HG02759 (cell line): ENCODE results near the gene CYB561.

ENCODE experiments used
- ATAC-seq: cut with Tn5 transposase; IDR thresholded peaks from one replicate; pipeline ENCODE4 v1.9.1; 2021; ENCODE audit warnings: mild to moderate bottlenecking, moderate library complexity; ENCODE audit not compliant: unreplicated experiment

Gene CYB561, protein sequence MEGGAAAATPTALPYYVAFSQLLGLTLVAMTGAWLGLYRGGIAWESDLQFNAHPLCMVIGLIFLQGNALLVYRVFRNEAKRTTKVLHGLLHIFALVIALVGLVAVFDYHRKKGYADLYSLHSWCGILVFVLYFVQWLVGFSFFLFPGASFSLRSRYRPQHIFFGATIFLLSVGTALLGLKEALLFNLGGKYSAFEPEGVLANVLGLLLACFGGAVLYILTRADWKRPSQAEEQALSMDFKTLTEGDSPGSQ

DNA sequence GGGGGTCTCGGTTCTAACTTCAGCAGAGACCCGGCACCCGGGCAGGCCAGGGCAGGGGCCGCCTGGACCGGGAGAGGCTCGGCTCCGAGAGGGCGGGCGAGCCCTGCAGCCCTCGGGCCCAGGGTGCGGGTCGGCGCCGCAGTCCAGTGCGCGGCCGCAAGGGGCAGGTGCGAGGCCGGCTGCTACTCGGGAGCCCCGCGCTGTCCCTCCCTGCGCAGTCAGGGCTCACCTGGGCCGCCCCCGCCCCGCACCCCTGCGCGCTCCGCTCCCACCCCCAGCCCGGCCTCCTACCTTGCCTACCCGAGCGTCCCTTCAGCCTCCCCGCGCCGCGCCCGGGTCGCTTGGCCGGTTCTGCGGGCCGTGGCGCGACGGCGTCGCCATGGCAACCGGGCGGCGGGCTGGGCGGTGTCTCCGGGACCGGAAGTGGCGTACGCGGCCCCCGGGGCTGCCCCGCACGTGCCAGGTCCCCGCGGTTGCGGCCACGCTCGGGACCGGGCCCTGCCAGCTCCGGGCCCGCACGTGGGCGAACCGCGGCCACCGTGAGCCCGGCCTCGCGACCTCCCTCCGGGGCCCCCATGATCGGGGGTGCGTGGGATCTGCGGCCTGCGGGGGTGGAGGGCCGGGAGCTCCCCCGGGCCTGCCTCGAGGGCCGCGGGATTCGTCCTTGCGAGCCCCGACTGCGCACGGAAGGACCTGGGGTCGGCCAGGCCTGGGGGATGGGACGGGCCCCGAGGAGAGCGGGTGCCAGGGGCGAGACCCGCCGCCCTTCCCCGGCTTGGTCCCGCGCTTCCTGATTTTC lies at the start of gene CYB561:
Gene CYB561, minus strand, starts transcription at position 353 of the 799 bp plus-strand sequence. CDS start 8,759 bp downstream, outside the sequence.
- ATAC-seq: peak; percentile 68

DNA sequence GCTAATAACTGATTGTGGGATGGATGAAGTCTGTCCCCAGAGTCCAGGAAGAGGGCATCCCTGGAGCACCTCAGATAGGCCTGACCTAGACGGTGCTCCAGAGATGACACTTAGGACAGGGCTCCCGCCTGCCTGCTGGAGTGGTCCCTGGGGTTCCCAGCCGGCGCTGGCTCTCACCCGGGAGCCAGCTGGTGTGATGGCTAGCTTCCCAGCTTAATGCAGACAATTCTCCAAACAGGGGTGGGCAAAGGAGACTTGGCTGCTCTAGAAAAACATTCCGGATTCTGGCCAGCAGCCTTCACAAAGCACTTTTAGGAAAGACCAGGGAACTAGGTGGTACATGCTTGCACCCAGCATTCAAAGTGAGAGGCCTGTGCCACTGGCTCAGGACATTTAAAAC lies 49.4 kb upstream of the CYB561 start:
- ATAC-seq: no peak

DNA sequence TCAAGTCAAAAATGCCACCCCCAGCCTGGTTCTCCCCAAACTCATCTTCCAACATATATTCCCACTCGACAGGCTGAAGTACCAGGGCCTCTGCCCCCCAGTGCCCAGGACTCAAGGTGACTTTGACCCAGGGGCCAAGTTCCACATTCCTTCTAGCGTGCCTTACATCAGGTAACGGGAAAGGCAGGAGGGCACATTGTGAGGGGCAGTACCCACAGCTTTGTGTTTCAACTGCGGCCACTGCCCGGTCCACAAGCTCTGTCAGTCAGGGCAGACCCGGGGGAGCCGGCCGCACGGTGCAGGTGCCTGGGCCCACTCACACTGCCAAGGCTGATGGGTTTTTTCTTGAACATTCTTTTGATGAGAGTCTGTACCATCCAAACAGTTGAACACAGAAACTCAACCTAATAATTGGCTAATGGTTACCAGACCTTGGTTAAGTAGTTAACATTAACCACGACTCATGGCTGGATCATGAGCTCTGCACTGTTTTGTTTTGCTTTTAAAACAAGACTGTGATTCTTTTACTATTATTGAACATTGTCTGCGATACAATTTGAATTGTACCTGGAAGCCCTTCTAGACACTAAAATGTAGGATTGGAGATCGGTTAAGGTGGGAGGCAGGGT lies 48.3 kb upstream of the CYB561 start:
- ATAC-seq: no peak

DNA sequence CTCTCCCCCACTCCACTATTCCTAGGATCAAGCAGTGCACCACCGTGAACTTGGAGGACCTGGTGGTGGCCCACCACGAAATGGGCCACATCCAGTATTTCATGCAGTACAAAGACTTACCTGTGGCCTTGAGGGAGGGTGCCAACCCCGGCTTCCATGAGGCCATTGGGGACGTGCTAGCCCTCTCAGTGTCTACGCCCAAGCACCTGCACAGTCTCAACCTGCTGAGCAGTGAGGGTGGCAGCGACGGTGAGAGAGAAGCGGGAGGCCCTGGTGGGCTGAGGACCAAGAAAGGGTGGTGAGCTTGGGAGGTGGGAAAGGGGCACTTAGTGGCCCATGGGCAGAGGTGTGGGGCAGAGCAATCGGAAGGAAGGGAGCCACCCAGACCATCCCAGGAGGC lies 47.3 kb upstream of the CYB561 start:
- no peak for ATAC-seq

DNA sequence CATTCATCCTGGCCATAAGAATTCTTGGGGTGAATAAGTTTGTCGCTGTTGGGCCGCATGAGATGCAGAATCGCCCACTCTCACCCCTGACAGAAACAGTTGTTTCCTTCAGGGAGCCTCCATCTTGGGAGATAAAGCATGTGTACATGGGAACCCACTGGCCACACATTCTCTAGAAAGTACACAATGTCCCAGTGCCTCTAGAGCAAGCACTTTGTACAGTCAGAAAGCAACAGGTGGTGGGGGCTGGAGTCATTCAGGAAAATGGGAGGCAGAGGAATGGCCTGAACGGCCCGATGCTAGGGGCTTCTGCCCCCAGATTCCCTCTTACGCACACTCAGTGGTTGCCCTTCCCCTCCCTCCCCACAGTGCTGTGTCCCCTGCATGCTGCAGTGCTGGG lies 46.8 kb upstream of the CYB561 start:
- ATAC-seq: no peak

DNA sequence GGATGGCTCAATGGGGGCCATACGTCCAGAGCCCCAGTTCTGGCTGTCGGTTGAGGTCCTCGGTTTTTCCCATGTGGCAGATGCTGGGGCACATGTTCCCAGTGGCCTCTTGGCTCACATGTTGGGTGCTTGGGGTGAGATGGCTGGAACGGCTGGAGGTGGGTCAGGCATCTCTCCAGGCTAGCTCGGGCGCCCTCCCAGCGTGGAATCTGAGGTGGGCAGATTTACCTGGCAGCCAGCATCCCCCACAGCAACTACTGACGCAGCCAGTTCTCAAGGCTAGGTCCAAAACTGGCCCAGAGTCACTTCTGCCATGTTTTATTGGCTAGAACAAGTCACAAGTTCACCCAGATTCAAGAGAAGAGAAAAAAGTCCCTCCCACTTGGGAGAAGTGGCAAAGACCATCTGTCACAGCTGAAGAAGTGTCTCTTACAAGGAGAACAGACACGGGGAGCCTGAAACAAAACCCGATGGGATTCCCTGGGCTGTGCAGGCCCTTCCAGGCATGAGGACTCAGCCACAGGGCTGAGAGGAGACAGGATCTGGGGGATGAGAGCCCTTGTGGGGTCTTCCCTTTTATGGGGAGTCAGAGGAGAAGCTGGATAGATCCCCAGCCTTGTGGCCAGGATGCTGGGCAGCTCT lies 46.0 kb upstream of the CYB561 start:
- no peak for ATAC-seq

DNA sequence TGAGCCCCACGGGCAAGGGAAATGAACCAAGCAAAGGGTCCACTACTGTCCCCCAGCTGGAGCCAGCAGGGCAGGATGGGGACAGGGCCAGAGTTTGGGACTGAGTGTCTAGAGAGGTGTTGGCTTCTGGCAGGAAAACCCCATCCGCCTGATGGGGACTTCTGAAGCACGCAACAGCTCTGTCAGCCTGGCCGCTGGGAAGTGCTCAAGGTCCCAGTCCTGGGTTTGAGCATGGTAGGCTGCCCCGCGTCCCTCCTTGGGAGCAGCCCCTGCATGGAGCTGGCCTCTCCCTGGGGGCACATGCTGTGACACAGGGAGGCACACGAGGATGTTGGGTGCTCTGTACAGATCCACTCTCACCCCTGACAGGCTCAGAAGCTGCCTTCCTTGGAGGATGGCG lies 45.3 kb upstream of the CYB561 start:
- ATAC-seq: no peak

DNA sequence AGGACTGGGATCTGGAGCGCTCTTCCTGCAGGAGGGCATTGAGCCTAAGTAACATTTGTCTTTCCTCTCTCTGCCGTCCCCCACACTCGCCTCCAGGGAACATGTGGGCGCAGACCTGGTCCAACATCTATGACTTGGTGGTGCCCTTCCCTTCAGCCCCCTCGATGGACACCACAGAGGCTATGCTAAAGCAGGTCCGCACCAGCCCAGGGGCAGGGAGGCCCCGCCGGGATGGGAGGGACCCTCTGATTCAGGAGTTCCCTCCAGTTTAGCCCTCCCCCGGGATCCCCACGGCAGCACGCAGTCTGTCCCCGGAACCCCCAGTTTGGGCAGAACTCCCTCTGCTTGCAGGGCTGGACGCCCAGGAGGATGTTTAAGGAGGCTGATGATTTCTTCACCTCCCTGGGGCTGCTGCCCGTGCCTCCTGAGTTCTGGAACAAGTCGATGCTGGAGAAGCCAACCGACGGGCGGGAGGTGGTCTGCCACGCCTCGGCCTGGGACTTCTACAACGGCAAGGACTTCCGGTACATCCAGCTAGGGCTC lies 44.8 kb upstream of the CYB561 start:
- no peak for ATAC-seq

DNA sequence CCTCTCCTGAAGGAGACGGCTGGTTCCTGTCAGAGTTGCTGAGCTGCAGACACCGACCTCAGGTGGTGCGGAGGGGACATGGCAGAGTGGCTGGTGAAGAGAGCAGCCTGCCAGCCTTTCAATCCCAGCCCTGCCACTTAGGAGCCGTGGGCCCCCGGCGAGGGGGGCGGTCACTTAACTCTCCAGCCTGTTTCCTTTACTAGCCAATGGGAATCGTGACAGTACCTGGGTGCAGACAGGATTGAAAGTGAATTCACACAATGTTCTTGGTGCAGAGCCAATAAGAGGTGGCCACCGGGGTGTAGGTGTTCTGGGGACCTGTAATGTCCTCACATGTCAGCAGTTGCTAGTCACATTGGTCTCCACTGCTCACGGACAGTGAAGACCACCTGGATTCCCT lies 44.2 kb upstream of the CYB561 start:
- no peak for ATAC-seq

DNA sequence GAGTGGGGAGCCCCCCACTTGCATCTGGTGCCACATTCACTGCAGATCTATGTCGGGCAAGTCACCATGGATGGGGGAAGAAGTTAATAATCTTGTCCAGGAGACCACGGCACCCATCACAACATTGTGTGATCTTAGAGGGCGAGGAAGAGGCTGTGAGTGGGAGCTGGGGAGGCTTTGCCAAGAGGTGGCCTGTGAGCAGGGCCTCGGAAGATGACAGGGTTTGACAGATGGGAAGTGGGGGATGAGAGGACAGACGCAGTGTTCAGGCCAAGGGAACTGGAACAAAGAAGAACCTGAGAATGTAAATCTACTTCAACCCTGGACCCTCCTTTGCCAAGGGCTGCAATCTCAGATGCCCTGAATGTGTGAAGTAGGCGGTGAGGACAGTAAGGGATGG lies 43.2 kb upstream of the CYB561 start:
- no peak for ATAC-seq

DNA sequence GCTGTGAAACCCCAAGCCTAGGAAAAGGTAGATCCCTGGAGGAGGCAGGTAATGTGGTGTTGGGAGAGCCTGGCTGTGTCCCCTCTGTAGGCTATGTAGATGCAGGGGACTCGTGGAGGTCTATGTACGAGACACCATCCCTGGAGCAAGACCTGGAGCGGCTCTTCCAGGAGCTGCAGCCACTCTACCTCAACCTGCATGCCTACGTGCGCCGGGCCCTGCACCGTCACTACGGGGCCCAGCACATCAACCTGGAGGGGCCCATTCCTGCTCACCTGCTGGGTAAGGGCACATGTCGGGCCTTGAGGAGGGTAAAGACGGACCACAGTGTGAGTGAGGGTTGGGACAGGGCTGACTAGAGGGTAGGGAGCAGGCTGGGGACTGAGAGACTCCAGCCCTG lies 42.7 kb upstream of the CYB561 start:
- no peak for ATAC-seq

DNA sequence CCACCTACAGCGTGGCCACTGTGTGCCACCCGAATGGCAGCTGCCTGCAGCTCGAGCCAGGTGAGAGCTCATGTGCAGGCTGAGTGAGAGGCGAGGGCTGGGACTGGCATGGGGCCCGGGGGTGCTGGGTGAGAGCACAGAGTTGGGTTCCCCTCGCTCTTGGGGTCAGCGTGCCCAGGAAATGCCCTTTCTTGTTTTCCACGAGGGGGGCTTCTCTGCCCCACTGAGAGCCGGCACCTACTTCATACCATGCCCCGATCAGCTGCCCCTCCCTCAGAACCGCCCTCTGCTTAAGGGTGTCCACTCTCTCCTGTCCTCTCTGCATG lies 40.9 kb upstream of the CYB561 start:
- no peak for ATAC-seq

DNA sequence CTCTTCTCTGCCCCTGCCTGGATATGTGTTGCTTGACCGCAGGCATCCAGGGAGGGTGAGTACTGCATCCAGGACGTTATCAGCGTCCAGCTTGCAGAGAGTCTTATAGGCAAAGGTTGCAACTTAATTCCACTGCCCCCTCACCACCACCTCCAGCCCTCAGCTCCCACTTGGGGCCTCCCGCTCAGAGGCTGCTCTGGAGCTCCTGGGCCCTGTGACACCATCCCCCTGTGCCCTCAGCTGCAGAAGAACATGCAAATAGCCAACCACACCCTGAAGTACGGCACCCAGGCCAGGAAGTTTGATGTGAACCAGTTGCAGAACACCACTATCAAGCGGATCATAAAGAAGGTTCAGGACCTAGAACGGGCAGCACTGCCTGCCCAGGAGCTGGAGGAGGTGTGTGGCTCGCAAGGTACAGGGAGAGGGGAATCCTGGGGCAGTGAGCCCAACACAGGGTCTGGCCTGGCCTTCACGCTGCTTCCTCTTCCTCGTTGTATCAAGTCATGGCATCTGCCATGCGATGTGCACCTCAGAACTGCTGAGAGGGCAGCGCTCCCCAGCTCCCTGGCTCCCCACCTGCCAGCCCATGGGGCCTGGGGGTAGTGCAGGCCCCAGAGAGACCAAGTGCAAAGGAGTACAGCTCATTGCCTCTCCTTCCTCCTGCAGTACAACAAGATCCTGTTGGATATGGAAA lies 40.4 kb upstream of the CYB561 start:
- ATAC-seq: no peak

DNA sequence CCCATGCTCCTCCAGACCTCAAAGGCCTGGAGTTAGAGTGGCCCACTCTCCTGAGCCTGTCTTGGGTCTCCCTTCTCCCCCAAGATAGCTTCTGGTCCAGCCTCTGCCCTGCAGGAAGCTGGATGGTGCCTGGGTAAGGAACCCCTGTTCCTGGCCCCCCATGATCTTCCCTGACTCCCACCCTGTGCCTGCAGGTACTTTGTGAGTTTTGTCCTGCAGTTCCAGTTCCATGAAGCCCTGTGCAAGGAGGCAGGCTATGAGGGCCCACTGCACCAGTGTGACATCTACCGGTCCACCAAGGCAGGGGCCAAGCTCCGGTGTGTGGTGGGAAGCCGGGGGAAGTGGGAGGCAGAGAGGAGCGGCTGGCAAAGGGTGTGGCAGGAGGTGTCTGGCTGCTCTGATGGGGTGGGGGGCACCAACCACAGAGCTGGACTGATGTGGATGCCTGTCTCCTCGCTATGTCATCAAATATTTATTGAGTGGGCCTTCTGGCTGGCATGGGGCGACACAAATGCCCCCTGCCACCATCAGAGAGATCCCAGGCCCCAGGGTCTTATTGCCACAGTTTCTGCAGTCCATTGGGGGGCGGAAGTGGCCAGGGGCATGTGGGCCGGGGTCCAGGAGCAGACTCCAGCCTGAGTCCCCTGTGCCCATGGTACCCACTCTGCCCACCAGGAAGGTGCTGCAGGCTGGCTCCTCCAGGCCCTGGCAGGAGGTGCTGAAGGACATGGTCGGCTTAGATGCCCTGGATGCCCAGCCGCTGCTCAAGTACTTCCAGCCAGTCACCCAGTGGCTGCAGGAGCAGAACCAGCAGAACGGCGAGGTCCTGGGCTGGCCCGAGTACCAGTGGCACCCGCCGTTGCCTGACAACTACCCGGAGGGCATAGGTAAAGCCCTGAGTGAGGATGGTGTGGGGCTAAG lies 37.8 kb upstream of the CYB561 start:
- no peak for ATAC-seq

DNA sequence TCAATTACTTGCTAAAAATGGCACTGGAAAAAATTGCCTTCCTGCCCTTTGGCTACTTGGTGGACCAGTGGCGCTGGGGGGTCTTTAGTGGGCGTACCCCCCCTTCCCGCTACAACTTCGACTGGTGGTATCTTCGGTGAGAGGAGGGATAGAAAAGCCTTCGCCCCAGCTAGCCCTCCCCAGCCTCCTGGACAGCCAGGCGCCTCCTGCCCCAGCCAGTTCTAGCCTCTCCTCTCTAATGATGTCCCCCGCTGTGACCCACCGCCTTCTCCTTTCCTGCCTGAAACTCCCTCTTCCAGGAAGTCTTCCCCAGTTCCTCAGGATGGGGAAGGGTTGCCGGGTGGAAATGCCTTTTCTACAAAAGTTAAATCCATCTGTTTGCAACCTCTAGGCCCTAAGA lies 36.9 kb upstream of the CYB561 start:
- no peak for ATAC-seq

DNA sequence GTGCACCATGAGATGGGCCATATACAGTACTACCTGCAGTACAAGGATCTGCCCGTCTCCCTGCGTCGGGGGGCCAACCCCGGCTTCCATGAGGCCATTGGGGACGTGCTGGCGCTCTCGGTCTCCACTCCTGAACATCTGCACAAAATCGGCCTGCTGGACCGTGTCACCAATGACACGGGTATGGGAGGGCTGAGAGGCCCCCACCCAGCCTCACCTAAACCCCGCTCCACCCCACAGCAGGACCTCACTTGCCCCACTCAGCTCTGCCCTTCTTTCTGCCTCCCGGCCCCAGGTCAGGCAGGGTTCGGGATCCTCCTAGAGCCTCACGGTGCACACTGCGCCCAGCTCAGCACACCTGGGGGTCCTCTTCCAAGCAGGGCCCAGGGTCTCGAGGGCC lies 36.4 kb upstream of the CYB561 start:
- no peak for ATAC-seq

DNA sequence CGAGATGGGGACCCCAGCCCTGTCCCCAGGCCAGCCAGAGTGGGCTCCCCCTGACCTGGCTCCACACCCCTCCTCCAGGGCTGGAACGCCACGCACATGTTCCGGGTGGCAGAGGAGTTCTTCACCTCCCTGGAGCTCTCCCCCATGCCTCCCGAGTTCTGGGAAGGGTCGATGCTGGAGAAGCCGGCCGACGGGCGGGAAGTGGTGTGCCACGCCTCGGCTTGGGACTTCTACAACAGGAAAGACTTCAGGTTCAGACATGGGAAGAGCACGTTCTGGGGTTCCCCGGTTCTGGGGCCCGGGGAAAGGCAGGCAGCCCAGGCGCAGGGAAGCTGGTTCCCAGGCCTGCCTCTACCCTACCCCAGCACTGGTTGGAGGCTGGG lies 35.4 kb upstream of the CYB561 start:
- ATAC-seq: no peak

DNA sequence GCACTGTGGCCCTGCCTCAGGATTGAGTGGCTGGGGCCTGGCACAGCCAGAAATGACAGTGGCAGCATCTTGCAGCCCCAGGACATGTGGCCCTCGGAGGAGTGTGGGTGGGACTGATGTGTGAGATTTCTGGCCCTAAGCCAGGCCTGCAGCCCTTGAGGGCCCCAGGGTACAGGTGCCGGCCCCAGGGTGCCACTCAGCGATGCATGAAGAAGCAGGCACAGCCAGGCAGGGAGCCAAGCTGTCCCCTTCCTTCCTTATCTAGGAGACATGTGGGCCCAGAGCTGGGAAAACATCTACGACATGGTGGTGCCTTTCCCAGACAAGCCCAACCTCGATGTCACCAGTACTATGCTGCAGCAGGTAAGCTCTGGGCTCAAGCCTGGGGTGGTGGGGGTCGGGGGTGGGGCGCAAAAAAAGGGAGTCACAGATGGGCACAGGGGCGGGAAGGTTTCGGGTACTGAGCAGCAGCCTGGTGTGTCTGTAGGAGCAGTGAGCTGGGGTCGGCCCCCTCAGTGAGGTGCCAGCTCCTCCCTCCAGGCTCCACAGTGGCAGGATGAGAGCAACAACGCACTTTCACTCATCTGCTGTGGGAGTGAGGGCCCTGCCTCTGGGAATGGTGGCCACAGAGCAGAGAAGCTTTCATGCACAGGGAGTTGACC lies 34.9 kb upstream of the CYB561 start:
- ATAC-seq: no peak

DNA sequence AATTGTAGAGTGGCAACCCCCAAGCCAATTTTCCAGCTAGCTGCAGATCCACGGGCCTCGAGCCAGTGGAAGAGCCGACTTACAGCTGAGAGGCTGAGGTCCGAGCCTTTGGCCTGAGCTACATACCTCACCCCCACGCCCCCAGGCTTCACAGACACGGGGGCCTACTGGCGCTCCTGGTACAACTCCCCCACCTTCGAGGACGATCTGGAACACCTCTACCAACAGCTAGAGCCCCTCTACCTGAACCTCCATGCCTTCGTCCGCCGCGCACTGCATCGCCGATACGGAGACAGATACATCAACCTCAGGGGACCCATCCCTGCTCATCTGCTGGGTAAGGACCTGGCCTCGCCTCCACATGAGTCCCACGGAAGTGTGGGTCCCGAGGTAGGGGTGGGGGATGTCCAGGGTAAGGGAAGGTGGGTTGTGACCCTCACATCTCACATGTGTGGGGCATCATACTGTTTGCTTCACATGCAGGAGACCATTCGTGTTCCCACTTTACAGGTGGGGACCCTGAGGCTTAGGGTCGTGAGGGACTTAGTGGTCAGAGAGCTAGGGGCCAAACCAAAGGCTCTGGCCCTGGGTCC lies 34.2 kb upstream of the CYB561 start:
- ATAC-seq: no peak
